Erythroblast (primary cell): ENCODE data around the gene RNF123.

Experiments
- GATA1 ChIP-seq: IDR thresholded peaks from 2 replicates; pipeline ENCODE4 v1.6.1; 2011; ENCODE audit warnings: low read depth, mild to moderate bottlenecking, control low read depth, low read length, moderate library complexity
- POLR2A ChIP-seq: IDR thresholded peaks from 2 replicates; pipeline ENCODE4 v1.6.1; 2011; ENCODE audit warnings: mild to moderate bottlenecking, low read length

DNA sequence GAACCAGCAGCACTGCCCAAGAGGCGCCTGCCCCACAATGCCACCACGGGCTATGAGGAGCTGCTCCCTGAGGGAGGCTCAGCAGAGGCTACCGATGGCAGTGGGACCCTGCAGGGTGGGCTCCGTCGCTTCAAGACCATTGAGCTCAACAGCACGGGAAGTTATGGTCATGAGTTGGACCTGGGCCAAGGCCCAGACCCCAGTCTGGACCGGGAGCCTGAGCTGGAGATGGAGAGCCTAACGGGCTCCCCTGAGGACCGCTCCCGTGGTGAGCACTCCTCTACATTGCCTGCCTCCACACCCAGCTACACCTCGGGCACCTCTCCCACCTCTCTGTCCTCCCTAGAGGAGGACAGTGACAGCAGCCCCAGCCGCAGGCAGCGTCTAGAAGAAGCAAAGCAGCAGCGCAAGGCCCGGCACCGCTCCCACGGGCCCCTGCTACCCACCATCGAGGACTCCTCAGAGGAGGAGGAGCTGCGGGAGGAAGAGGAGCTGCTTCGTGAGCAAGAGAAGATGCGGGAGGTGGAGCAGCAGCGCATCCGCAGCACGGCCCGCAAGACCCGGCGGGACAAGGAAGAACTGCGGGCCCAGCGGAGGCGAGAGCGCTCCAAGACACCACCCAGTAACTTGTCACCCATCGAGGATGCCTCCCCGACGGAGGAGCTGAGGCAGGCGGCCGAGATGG, 37.0 kb upstream of the RNF123 start:
- no peak for TF ChIP-seq POLR2A
- TF ChIP-seq GATA1 = no peak
